ENCODE data around the gene IRAK2.
"Not testable (repeated sequence)": the region's sequence is repeated elsewhere in the genome, so short reads cannot be mapped to it uniquely, and the experiment has no call there.

Gene IRAK2

DNA sequence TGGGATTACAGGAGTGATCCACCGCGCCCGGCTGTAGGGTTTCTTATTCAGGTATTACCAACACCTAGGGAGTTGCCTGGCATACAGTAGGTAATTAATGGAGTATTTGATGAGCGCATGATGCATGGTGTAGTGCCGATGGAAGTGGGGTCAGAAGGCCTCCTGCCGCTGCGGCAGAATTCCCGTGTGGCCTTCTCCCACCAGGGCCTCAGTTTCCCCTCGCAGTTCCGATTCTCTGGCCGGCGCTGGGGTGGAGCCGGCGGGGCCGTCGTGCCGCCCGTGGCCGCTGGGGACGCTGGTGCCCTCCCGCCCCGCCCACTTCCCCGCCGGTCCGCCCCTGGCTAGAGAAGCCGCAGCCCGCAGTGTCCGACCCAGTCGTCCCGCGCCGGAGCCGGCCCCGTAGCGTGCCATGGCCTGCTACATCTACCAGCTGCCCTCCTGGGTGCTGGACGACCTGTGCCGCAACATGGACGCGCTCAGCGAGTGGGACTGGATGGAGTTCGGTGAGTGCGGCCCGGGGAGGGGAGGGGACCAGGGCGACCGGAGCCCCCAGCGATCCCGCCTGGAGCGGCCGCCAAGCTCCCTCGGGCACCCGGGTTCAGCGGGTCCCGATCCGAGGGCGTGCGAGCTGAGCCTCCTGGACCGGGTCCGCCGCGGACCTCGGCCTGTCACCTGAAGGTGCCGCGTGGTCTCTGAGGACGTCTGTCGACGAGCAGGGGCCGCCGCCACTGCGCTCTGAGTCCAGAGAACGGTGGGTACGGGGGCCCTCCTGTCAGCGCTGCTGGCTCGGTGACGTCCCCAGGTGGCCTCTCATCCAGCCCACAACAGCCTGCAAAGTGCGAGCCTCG is at the start of gene IRAK2:
Gene IRAK2, plus strand, starts transcription at position 374 of the 848 bp plus-strand sequence. Its CDS starts 36 bp downstream, at position 410.
- DNase-seq (ENCODE audit: low read depth), result peak; percentile 61

DNA sequence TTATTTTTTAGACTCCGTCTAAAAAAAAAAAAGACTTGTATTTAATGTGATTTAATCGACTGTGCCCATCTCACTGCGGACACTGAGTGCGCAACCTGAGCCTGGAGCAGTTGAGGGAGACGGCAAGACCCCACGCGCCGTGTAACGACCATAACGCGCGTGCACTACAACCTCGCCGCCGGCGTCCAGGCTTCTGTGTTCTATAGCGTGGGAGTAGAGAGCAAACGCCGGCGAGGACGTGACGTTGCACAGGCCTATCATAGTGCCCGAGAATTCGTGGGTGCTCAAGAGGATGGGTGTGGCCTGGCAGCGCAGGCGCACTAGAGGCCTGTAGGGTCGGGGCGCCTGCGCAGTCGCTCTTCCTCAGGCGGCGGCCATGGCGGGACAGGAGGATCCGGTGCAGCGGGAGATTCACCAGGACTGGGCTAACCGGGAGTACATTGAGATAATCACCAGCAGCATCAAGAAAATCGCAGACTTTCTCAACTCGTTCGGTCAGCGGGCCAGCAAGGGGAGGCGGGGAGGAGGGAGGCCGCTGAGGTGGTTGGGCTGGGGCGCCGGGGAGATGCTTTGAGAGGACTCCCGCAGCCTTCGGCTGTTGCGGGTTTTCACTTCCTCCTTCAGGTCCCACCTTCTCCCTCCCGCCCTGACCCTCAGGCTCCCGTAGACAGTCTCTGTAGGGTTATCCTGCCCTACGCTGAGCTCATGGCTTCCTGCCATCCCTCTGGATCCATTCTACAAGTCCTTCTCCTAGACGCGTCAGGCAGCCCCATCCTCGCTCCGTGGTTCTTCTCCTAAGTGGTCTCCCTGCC is 49.2 kb upstream of the IRAK2 start, which contains the start of gene BRK1:
Gene BRK1, plus strand, starts transcription at position 350 of the 812 bp plus-strand sequence. Its CDS starts 27 bp downstream, at position 377.
- DNase-seq (ENCODE audit: low read depth), result peak; percentile 92

DNA sequence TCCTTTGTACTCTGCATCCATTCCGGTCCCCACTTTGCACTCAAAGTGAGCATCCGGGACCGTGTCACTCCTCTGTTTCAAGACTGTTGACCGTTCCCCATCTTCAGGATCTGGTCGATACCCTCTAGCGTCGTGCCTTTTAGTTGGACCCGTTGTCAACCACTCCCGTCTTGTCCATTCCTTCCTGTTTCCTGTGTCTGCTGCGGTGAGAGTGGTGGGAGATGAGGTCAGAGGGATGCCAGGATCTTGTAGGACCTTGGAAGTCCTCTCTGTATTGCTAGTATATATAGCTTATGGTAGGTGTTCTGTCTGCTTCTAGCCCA is 48.6 kb upstream of the IRAK2 start:
- no peak for DNase-seq (ENCODE audit: low read depth)

- DNase-seq (ENCODE audit: low read depth), result no peak
Measured at GRCh38 chr3:10116928-10117327, 47.8 kb upstream of the IRAK2 start.

- no peak for DNase-seq (ENCODE audit: low read depth)
Measured at GRCh38 chr3:10119376-10119775, 45.3 kb upstream of the IRAK2 start.

GRCh38 chr3:10121064-10121463 is 43.7 kb upstream of the IRAK2 start:
- no peak for DNase-seq (ENCODE audit: low read depth)

- DNase-seq (ENCODE audit: low read depth), result no peak
Measured at GRCh38 chr3:10122724-10123123, 42.0 kb upstream of the IRAK2 start.

GRCh38 chr3:10135872-10136271 is 28.8 kb upstream of the IRAK2 start:
- DNase-seq (ENCODE audit: low read depth), result not testable (repeated sequence)

DNA sequence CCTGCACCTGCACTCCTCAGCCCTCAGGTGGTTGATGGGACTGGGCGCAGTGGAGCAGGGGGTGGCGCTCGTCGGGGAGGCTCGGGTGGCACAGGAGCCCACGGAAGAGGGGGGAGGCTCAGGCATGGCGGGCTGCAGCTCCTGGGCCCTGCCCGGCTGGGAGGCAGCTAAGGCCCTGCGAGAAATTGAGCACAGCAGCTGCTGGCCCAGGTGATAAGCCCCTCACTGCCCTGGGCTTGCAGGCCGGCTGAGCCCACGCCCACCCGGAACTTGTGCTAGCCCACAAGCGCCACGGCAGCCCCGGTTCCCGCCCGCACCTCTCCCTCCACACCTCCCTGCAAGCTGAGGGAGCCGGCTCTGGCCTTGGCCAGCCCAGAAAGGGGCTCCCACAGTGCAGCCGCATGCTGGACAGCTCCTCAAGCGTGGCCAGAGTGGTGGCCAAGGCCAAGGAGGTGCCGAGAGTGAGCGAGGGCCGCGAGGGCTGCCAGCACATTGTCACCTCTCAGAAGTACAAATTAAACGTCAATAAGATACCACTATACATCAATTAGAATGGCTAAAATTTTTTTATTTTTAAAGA is 28.2 kb upstream of the IRAK2 start:
- no peak for DNase-seq (ENCODE audit: low read depth)

DNA sequence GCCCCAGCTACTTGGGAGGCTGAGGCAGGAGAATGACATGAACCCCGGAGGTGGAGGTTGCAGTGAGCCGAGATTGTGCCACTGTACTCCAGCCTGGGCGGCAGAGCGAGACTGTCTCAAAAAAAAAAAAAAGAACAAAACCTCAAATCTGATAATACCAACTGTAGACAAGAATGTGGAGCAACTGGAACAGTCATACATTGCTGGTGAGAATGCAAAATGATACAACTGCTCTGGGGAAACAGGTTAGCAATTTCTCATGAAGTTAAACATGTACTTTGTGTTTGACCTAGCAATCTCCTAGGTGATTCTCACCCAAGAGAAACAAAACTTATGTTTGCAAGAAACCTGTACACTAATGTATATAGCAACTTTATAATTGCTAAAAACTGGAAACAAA is 27.5 kb upstream of the IRAK2 start:
- no peak for DNase-seq (ENCODE audit: low read depth)

GRCh38 chr3:10140996-10141546 is 23.6 kb upstream of the IRAK2 start:
- no peak for DNase-seq (ENCODE audit: low read depth)

DNA sequence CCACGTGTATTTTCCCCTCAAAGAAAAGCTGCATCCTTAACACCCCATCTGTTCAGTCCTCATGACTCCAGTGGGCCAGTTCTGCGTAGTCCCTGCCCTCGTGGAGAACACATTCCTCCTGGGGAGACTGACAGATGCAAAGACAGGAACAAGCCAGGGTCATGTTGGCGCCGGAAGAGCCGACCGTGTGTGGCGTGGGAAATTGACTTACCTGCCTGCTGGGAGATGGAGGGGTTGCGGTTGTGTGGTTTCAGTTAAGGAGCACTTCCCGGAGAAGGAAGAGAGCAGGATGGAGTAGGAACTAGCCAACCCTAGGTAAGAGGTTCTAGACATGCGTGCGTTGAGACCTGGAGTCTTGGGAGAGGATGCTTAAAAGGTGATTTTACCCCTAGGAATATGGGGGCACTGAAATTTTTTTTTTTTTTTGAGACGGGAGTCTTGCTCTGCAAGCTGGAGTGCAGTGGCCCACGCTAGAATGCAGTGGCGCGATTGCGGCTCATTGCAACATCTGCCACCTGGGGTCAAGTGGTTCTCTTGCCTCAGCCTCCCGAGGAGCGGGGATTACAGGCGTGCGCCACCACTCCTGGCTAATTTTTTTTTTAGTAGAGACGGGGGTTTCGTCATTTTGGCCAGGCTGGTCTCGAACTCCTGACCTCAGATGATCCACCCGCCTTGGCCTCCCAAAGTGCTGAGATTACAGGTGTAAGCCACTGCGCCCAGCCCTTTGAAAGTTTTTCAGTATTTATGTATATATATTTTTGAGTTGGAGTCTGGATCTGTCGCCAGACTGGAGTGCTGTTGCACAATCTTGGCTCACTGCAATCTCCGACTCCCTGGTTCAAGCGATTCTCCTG is 21.8 kb upstream of the IRAK2 start:
- peak; percentile 15 for DNase-seq (ENCODE audit: low read depth)

DNA sequence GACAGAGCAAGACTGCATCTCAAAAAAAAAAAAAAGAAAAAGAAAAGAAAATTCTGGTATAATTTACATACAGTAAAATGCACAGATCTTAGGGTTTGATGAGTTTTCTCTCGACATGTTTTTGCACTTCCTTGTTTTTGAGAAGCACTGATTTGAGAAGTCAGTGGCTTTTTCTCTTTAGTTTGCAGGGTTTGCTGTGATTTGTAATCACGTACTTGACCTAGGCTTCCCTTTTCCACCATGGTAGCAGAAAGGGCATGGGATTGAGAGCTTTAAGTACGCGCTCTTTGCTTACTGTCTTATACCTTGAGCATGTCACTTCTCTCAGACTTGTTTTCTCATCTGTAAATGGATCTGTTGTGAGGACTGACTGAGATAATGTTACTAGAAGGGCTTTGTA is 19.0 kb upstream of the IRAK2 start:
- no peak for DNase-seq (ENCODE audit: low read depth)

- DNase-seq (ENCODE audit: low read depth), result no peak
Measured at GRCh38 chr3:10149226-10149625, 15.5 kb upstream of the IRAK2 start.

DNA sequence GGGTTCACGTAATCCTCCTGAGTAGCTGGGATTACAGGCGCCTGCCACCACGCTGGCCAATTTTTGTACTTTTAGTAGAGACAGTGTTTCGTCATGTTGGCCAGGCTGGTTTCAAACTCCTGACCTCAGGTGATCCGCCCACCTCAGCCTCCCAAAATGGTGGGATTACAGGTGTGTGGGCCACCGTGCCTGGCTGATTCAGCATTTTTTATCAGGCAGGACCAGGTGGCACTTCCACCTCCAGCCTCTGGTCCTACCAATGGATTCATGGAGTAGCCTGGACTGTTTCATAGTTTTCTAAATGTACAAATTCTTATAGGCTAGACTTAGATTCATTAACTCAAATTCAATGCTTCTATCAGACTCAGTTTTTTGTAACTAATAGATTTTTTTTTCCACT is 13.7 kb upstream of the IRAK2 start:
- no peak for DNase-seq (ENCODE audit: low read depth)

DNA sequence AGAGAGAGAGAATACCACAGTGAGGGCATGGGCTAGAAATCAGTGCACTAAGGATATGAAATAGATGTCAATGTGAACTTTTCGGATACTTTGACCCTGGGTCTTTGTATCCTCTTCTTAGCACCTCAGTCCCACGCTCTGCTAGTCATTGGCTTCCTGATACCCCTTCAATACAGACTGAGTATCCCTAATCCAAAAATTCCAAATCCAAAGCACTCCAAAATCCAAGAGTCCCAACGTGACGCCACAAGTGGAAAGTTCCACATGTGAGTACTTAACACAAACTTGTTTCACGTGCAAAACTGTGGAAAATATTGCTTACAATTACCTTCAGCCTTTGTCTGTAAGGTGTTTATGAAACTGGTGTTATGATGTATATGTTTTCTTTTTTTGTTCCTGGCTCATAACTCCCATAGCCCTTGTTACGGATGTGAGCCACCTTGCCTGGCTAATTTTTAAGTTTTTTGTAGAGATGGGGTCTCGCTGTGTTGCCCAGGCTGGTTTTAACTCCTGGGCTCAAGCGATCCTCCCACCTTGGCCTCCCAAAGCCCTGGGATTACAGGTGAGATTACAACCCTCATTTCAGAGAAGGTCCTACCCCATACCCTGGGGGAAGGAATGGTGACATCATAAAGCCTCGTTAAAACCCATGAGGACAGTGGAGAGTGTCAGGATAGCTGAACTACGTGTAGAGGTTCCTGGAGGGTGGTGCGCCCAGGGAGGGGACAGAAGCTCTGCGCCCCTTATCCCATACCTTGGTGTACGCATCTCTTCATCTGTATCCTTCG is 10.2 kb upstream of the IRAK2 start:
- DNase-seq (ENCODE audit: low read depth), result no peak

DNA sequence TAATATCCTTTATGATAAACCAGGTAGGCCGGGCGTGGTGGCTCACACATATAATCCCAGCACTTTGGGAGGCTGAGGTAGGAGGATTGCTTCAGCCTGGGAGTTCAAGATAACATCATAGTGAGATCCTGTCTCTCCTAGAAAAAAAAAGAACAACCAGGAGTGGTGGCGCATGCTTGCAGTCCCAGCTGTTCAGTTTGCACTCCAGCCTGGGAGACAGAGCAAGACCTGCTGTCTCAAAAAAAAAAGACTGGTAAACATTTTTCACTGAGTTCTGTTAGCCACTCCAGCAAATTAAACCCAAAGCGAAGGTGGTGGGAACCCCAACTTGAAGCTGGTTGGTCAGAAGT is 9.6 kb upstream of the IRAK2 start:
- no peak for DNase-seq (ENCODE audit: low read depth)

- DNase-seq (ENCODE audit: low read depth), result no peak
Measured at GRCh38 chr3:10155658-10156057, 9.1 kb upstream of the IRAK2 start.

DNA sequence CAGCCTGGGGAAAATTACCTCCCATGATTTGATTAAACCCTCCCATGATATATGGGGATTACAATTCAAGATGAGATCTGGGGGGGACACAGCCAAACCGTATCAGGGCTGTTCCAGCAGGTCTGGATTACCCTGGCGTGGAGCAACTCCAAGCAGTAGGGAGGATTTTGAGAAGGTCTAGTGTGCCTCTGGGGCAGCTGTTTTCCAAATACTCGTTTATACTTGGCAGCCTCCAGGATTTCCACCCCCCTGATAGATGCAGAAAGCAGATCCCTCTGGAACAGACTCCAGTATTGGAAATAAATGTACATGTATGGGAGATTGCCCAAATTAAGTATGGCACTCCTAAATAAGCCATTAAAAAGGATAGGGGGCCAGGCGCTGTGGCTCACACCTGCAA is 7.7 kb upstream of the IRAK2 start:
- no peak for DNase-seq (ENCODE audit: low read depth)

GRCh38 chr3:10158555-10158954 is 6.2 kb upstream of the IRAK2 start:
- not testable (repeated sequence) for DNase-seq (ENCODE audit: low read depth)

DNA sequence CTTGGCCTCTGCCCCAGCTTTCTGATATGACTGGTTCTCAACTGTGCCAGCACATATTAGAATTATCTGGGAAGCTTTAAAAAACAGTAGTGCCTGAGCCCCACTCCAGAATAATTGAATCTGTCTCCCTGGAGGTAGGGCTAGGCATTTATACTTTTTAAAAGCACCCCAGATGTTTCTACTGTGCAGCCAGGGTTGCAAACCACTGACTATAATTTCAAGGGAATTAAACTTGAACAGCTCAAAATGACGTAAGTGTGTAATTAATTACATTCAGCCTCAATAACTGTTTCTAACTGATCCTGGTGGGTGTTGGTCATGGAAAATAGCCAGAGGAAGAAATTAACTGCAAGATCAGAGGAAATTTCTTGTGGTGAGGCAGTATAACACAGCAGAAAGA is 4.4 kb upstream of the IRAK2 start:
- DNase-seq (ENCODE audit: low read depth), result no peak

Measured in activated T-cell treated with anti-CD3 and anti-CD28 coated beads for 48 hours (primary cell).